ENCODE data around the gene SULT1A2.

SULT1A2 gene

DNA sequence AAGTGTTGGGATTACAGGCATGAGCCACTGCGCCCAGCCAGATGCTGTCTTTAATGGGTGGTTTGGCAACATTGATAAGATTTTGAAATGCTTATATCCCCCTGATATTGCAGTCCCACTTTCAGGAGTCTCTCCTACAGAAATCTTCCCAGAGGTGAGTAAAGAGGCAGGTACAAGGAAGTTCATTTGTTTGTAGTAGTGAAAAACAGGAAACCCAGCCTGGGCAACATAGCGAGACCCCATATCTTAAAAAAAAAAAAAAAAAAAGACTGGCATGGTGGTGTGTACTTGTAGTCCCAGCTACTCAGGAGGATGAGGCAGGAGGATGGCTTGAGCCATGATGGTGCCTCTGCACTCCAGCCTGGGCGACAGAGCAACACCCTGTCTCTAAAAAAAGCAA lies 51.9 kb downstream of the SULT1A2 start:
- H3K4me3 ChIP-seq (replicated peaks; ENCODE audit: low read depth, low read length), result no peak overlapping the region
- no peak for DNase-seq (ENCODE audit: extremely low read depth, low read depth)
- TF ChIP-seq, protein P1, sequence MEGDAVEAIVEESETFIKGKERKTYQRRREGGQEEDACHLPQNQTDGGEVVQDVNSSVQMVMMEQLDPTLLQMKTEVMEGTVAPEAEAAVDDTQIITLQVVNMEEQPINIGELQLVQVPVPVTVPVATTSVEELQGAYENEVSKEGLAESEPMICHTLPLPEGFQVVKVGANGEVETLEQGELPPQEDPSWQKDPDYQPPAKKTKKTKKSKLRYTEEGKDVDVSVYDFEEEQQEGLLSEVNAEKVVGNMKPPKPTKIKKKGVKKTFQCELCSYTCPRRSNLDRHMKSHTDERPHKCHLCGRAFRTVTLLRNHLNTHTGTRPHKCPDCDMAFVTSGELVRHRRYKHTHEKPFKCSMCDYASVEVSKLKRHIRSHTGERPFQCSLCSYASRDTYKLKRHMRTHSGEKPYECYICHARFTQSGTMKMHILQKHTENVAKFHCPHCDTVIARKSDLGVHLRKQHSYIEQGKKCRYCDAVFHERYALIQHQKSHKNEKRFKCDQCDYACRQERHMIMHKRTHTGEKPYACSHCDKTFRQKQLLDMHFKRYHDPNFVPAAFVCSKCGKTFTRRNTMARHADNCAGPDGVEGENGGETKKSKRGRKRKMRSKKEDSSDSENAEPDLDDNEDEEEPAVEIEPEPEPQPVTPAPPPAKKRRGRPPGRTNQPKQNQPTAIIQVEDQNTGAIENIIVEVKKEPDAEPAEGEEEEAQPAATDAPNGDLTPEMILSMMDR (IDR thresholded peaks at IDR 0.05; ENCODE audit: low read depth, low read length, missing control alignments), result no peak

DNA sequence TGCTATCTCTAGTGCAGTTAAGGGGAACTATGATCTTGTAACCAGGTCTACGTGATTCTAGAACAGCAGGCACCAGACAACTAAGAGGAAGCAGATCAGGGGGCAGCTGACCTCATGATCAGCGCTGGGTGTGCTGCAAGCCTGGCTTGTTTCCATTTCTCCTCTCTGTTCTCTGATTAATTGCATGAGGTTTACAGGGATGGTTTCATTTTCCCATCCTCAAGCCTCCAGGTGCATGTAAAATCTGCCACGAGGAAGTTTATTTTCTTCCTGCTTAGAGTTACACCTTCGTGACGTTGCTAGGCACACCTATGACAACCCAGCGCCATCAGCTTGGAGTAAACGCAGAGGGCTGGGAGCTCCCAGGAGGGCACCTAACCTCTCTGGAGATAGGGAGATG lies 53.8 kb downstream of the SULT1A2 start:
- H3K4me3 ChIP-seq (replicated peaks; ENCODE audit: low read depth, low read length), result no peak overlapping the region
- no peak for DNase-seq (ENCODE audit: extremely low read depth, low read depth)

DNA sequence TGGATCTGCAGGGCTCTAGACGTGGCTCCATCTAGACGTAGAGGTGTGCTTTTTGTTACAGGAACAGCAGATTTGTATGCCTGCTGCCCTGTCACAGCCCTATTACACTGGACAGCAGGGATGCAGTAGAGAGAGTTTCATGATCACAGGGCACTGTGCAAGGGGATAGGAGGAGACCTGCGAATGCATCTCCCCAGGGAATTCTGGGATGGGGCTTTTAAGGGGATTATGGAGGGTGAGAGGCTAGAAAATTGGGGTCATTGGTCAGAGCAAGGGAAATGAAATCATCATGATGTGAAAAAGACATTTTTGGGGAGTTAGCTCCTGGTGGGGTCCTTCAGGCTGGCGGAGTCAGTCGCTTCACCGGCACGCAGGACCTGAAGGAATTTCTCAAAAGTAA lies 54.2 kb downstream of the SULT1A2 start:
- TF ChIP-seq, protein P1 (IDR thresholded peaks at IDR 0.05; ENCODE audit: low read depth, low read length, missing control alignments), result no peak
- no peak overlapping the region for H3K4me3 ChIP-seq (replicated peaks; ENCODE audit: low read depth, low read length)
- no peak for DNase-seq (ENCODE audit: extremely low read depth, low read depth)

More for the DNA sequence above, 53.8 kb downstream of the SULT1A2 start:
- TF ChIP-seq, protein P1 (IDR thresholded peaks at IDR 0.05; ENCODE audit: low read depth, low read length, missing control alignments), result no peak
